Astrocyte of the cerebellum (primary cell): ENCODE results near the gene SLC15A3.

Experiments used
- DNase-seq: peaks from one replicate; pipeline ENCODE4 v3.0.0-alpha.2; 2011; ENCODE audit warnings: low read depth
- H3K4me3 ChIP-seq: 2 replicates; pipeline ENCODE4 v1.5.1; 2011; ENCODE audit warnings: mild to moderate bottlenecking, low read depth, low read length, moderate library complexity
- in situ Hi-C: cut with HindIII; loops from 2 replicates; pipeline ENCODE4 v1.10.0; 2017; ENCODE audit warnings: low sequenced_read_pairs
- TF ChIP-seq, protein P1 (sequence below): IDR thresholded peaks from 2 replicates; pipeline ENCODE4 v1.5.1; 2012; ENCODE audit warnings: low read length, low read depth, moderate library complexity, mild to moderate bottlenecking; ENCODE audit errors: missing control alignments

Gene SLC15A3

DNA sequence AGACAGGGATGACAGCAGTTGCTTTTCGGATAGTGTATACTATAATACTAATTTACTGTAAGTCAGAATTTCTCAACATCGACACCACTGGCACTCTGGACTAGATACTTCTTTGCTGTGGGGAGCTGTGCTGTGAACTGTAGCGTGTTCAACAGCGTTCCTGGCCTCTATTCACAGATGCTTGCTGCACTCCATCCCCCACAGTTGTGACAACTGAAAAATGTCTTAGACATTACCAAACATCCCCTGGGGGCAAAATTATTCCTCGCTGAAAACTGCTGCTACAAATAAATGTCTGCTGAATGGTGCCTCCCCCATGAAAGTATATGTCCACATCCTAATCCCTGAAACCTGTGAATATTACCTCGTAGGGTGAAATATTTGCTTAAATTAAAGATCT lies 7.5 kb upstream of the SLC15A3 start:
- no peak overlapping the region for H3K4me3 ChIP-seq
- in situ Hi-C loops, result no loop called here
- no peak for DNase-seq
- TF ChIP-seq, protein P1, sequence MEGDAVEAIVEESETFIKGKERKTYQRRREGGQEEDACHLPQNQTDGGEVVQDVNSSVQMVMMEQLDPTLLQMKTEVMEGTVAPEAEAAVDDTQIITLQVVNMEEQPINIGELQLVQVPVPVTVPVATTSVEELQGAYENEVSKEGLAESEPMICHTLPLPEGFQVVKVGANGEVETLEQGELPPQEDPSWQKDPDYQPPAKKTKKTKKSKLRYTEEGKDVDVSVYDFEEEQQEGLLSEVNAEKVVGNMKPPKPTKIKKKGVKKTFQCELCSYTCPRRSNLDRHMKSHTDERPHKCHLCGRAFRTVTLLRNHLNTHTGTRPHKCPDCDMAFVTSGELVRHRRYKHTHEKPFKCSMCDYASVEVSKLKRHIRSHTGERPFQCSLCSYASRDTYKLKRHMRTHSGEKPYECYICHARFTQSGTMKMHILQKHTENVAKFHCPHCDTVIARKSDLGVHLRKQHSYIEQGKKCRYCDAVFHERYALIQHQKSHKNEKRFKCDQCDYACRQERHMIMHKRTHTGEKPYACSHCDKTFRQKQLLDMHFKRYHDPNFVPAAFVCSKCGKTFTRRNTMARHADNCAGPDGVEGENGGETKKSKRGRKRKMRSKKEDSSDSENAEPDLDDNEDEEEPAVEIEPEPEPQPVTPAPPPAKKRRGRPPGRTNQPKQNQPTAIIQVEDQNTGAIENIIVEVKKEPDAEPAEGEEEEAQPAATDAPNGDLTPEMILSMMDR, result no peak

DNA sequence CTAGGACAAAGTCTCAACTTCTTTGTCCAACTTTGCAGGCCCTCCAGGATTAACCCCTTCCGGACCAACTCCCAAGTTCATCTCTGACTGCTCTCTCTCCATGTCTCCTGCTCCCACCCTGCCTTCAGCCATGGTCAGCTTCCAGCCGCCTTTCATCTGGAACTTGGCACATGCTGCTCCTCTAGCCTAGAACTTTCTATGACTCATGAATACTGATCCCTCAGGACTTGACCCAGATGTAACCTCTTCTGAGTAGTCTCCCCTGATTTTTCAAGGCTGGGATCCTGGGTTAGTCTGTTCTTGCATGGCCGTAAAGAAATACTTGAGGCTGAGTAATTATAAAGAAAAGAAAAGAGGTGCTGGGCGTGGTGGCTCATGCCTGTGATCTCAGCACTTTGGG lies 5.2 kb upstream of the SLC15A3 start:
- H3K4me3 ChIP-seq, result no peak overlapping the region
- in situ Hi-C loops, result no loop called here
- TF ChIP-seq, protein P1, result no peak
- DNase-seq, result no peak

DNA sequence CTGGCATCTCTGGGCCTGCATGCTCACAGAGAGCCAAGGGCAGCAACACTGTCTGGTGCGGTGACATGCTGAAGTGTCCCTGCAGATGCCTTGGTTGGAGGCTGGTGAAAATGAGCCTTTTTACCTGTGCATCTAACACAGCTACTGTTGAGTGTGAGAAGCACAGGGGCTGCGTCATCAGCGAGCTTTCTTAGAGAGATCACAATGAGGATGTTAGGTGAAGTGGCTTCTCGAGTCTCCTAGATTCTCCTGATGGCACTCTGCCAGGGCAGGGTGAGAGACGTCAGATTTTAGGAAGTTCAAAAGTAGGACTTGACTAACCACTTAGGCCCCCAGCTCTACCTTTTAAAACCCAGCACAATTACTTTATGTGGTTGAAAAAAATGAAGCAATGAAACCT lies 3.6 kb upstream of the SLC15A3 start:
- TF ChIP-seq, protein P1, result no peak
- H3K4me3 ChIP-seq, result no peak overlapping the region
- no peak for DNase-seq
- in situ Hi-C loops, result no loop called here

DNA sequence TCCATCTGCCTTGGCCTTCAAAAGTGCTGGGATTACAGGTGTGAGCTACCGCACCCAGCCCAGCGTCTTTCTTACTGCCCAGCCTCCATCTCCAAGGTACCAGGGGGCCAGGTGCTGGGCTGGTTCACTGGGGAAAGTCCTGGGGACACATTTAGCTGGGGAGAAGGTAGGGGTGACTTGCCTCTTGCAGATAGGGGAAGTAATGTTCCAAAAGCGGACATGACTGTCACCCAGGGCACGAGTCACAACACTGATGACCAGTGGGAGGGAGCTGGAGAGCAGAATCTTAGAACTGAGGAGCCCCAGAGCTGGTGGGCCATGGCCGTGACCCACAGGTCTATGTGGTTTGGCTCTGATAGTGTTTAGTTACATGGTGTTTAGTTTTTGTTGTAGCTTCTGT lies 2.4 kb upstream of the SLC15A3 start:
- no peak overlapping the region for H3K4me3 ChIP-seq
- TF ChIP-seq, protein P1, result no peak
- no peak for DNase-seq
- in situ Hi-C loops, result no loop called here

DNA sequence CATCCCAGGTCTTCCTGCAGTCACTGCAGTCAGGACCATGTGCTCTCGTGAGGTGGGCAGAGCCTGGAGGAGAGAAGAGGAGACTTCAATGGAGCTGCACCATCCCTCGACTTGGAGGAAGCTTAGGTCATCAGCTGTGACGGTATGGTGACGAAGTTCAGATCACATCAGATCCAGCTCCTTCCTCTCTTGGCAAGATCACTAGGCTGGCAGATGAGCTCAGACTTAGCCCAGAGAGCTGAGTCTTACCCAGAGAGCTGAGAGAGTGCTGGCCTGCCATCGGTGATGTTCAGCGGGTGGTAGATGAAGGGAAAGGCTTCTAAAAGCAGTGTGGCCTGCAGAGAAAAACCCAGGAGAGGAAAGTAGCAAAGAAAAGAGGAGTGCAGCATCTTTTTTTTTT lies 1.8 kb upstream of the SLC15A3 start:
- TF ChIP-seq, protein P1, result no peak
- in situ Hi-C loops, result no loop called here
- H3K4me3 ChIP-seq, result no peak overlapping the region
- DNase-seq, result no peak

DNA sequence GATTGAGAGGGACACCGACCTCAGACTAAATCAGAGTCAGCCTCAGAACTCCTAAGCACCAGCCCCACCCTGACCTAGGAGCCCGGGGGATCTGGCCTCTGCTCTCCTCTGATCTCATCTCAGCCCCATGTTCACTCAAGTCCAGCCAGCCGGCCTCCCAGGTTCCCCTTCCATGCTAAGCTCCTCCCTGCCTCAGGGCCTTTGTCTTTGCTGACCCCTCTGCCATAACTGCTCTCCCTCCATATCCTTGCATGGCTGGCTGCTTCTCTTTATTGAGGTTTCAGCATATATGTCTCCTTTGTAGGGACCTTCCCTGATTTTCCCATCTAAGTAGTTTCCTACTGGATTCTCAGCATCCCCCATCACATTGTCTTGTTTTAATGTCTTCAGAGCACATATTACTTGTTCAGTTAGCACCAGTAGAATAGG lies 780 bp upstream of the SLC15A3 start:
- H3K4me3 ChIP-seq, result no peak overlapping the region
- in situ Hi-C loops, result no loop called here
- TF ChIP-seq, protein P1, result no peak
- no peak for DNase-seq

DNA sequence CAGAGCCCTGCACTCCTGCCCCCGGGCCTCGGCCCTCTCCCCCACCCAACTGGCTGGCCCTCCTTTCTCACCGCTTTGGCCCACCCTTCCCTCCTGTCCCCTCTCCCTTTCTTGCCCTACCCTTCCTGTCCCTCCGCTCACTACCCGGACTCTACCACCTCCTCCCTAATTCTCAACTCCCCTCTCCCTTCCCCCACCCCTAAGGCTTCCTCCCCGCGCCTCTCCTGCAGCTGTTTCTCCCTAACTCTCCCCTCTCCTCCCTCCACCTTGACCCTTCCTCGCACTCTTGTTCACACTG lies 421 bp downstream of the SLC15A3 start:
- DNase-seq, result no peak
- in situ Hi-C loops, result no loop called here
- TF ChIP-seq, protein P1, result no peak
- no peak overlapping the region for H3K4me3 ChIP-seq
